Measurements from ENCODE around the gene OAS1. TPM values are rescaled to one million over a fixed set of nuclear protein-coding genes. Genes with fewer than 3 reads are reported as not detected.

OAS1 gene
- total and polyA plus RNA-seq, 2 of the 8 experiments (the other 6 are each of a cell fraction or from before 2014, with no cell fraction given): 0.23 TPM; not detected in 1

- TF ChIP-seq, protein P1, sequence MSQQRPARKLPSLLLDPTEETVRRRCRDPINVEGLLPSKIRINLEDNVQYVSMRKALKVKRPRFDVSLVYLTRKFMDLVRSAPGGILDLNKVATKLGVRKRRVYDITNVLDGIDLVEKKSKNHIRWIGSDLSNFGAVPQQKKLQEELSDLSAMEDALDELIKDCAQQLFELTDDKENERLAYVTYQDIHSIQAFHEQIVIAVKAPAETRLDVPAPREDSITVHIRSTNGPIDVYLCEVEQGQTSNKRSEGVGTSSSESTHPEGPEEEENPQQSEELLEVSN (IDR thresholded peaks at IDR 0.05): no peak
These were observed 12.6 kb upstream of the OAS1 start (continued) for GRCh38 chr12:112894128-112894527.
